Neural progenitor cell (in vitro differentiated cells): Measurements from ENCODE around the gene PTPRC. TPM values are rescaled to one million over a fixed set of nuclear protein-coding genes. Genes with fewer than 3 reads are reported as not detected.

Source experiments
- DNase-seq: peaks from one replicate; pipeline ENCODE4 v3.0.0-alpha.2; 2016; ENCODE audit warnings: low spot score
- H2AFZ ChIP-seq: fragments of 200-600 bp; sonication (generic); replicated peaks from 2 replicates; pipeline ENCODE4 v1.6.1; 2016; ENCODE audit warnings: antibody characterized with exemption
- H3F3A ChIP-seq: fragments of 200-600 bp; sonication (generic); 2 replicates; pipeline ENCODE4 v1.6.1; 2016; ENCODE audit warnings: antibody characterized with exemption, low read depth
- H3K27ac ChIP-seq: fragments of 200-600 bp; sonication (generic); 2 replicates; pipeline ENCODE4 v1.5.1; 2016; ENCODE audit warnings: mild to moderate bottlenecking
- H3K27me3 ChIP-seq: fragments of 200-600 bp; sonication (generic); 2 replicates; pipeline ENCODE4 v1.6.1; 2016; ENCODE audit warnings: mild to moderate bottlenecking, moderate library complexity
- H3K36me3 ChIP-seq: fragments of 200-600 bp; sonication (generic); 2 replicates; pipeline ENCODE4 v1.5.1; 2016
- H3K4me1 ChIP-seq: fragments of 200-600 bp; sonication (generic); 2 replicates; pipeline ENCODE4 v1.6.1; 2016; ENCODE audit warnings: mixed run types
- H3K4me2 ChIP-seq: fragments of 200-600 bp; sonication (generic); 2 replicates; pipeline ENCODE4 v1.6.1; 2016
- H3K4me3 ChIP-seq: fragments of 200-600 bp; sonication (generic); 2 replicates; pipeline ENCODE4 v1.5.1; 2016
- H3K79me2 ChIP-seq: fragments of 200-600 bp; sonication (generic); 2 replicates; pipeline ENCODE4 v1.6.1; 2016; ENCODE audit warnings: low read depth
- H3K9ac ChIP-seq: fragments of 200-600 bp; sonication (generic); 2 replicates; pipeline ENCODE4 v1.6.1; 2016
- H3K9me3 ChIP-seq: fragments of 200-600 bp; sonication (generic); 2 replicates; pipeline ENCODE4 v1.5.1; 2016; ENCODE audit warnings: low read depth
- H4K20me1 ChIP-seq: fragments of 200-600 bp; sonication (generic); 2 replicates; pipeline ENCODE4 v1.6.1; 2016; ENCODE audit warnings: low read depth
- H3K27ac Mint-ChIP-seq: 3 replicates; pipeline ENCODE4 v1.8.0; 2021; ENCODE audit warnings: mixed read lengths
- H3K27me3 Mint-ChIP-seq: 2 replicates; pipeline ENCODE4 v1.8.0; 2022; ENCODE audit warnings: low read depth, mild to moderate bottlenecking, inconsistent platforms, moderate library complexity, mixed read lengths; ENCODE audit not compliant: insufficient read depth
- H3K36me3 Mint-ChIP-seq: 3 replicates; pipeline ENCODE4 v1.8.0; 2021; ENCODE audit warnings: mixed read lengths
- H3K4me1 Mint-ChIP-seq: 3 replicates; pipeline ENCODE4 v1.8.0; 2021; ENCODE audit warnings: mixed read lengths
- H3K4me3 Mint-ChIP-seq: 3 replicates; pipeline ENCODE4 v1.8.0; 2021; ENCODE audit warnings: mild to moderate bottlenecking, moderate library complexity, mixed read lengths
- H3K9me3 Mint-ChIP-seq: 3 replicates; pipeline ENCODE4 v1.8.0; 2020; ENCODE audit warnings: mixed read lengths
- CTCF ChIP-seq: fragments of 200-600 bp; sonication (generic); IDR thresholded peaks from 2 replicates; pipeline ENCODE4 v1.5.1; 2017; ENCODE audit warnings: antibody characterized with exemption, mild to moderate bottlenecking
- EZH2 ChIP-seq: fragments of 200-600 bp; sonication (generic); IDR thresholded peaks from 2 replicates; pipeline ENCODE4 v1.6.1; 2017; ENCODE audit warnings: antibody characterized with exemption, mild to moderate bottlenecking, moderate library complexity
- EZH2phosphoT487 ChIP-seq: fragments of 200-600 bp; sonication (generic); IDR thresholded peaks from 2 replicates; pipeline ENCODE4 v1.6.1; 2017; ENCODE audit warnings: antibody characterized with exemption
- total RNA-seq: library from RNA; depleted of rRNA; stranded (reverse); fragments of >200 nt; gene quantifications from 2 replicates; pipeline ENCODE4 v1.2.3, GENCODE V29; 2015; ENCODE audit warnings: low replicate concordance

Gene PTPRC
- total RNA-seq, 1 donor from 2014 or later: not detected

GRCh38 chr1:198639671-198640143 lies 867 bp downstream of the PTPRC start:
- H3K9me3 Mint-ChIP-seq: no peaks in the 10 kb centered on the region
- Histone ChIP-seq H3K4me2 (no peak overlapping the region), H3K4me1 (no peaks in the 10 kb centered on the region), H3K27ac (no peak overlapping the region), H3F3A (no peaks in the 10 kb centered on the region), H2AFZ (no peak overlapping the region), H3K36me3 (no peaks in the 10 kb centered on the region), H3K79me2 (no peaks in the 10 kb centered on the region), H3K9ac (no peak overlapping the region), H4K20me1 (no peaks in the 10 kb centered on the region), H3K4me3 (no peak overlapping the region), H3K27me3 (no peaks in the 10 kb centered on the region), H3K9me3 (no peaks in the 10 kb centered on the region)
- peaks cover 5% of the 10 kb centered on the region for H3K4me1 Mint-ChIP-seq
- H3K36me3 Mint-ChIP-seq: no peaks in the 10 kb centered on the region
- no peak for TF ChIP-seq CTCF
- no peak for TF ChIP-seq EZH2phosphoT487
- TF ChIP-seq EZH2: no peak
- no peak for DNase-seq
- no peak overlapping the region for H3K4me3 Mint-ChIP-seq
- H3K27me3 Mint-ChIP-seq: no peaks in the 10 kb centered on the region
- no peak overlapping the region for H3K27ac Mint-ChIP-seq

GRCh38 chr1:198640174-198640573 lies 1.3 kb downstream of the PTPRC start:
- Mint-ChIP-seq H3K9me3 (no peaks in the 10 kb centered on the region), H3K4me3 (no peak overlapping the region), H3K36me3 (no peaks in the 10 kb centered on the region), H3K4me1 (peaks cover 5% of the 10 kb centered on the region), H3K27ac (no peak overlapping the region), H3K27me3 (no peaks in the 10 kb centered on the region)
- Histone ChIP-seq H3K27me3 (no peaks in the 10 kb centered on the region), H3K9me3 (no peaks in the 10 kb centered on the region), H3K4me2 (no peak overlapping the region), H3K36me3 (no peaks in the 10 kb centered on the region), H3K27ac (no peak overlapping the region), H3K79me2 (no peaks in the 10 kb centered on the region), H3K4me3 (no peak overlapping the region), H4K20me1 (no peaks in the 10 kb centered on the region), H3F3A (no peaks in the 10 kb centered on the region), H2AFZ (no peak overlapping the region), H3K9ac (no peak overlapping the region), H3K4me1 (no peaks in the 10 kb centered on the region)
- no peak for TF ChIP-seq EZH2phosphoT487
- no peak for TF ChIP-seq EZH2
- TF ChIP-seq CTCF: no peak
- no peak for DNase-seq

GRCh38 chr1:198641501-198641900 lies 2.7 kb downstream of the PTPRC start:
- no peaks in the 10 kb centered on the region for H3F3A ChIP-seq
- H3K79me2 ChIP-seq: no peaks in the 10 kb centered on the region
- H3K27me3 ChIP-seq: no peaks in the 10 kb centered on the region
- no peak overlapping the region for H3K27ac ChIP-seq
- Mint-ChIP-seq H3K4me3 (no peak overlapping the region), H3K27ac (no peak overlapping the region), H3K9me3 (no peaks in the 10 kb centered on the region), H3K27me3 (no peaks in the 10 kb centered on the region), H3K36me3 (no peaks in the 10 kb centered on the region), H3K4me1 (peaks cover 5% of the 10 kb centered on the region)
- H3K9me3 ChIP-seq: no peaks in the 10 kb centered on the region
- H3K4me1 ChIP-seq: no peaks in the 10 kb centered on the region
- no peak for DNase-seq
- no peaks in the 10 kb centered on the region for H3K36me3 ChIP-seq
- no peak overlapping the region for H3K9ac ChIP-seq
- H4K20me1 ChIP-seq: no peaks in the 10 kb centered on the region
- no peak overlapping the region for H2AFZ ChIP-seq
- H3K4me3 ChIP-seq: no peak overlapping the region
- H3K4me2 ChIP-seq: no peak overlapping the region
- TF ChIP-seq CTCF (no peak), EZH2 (no peak), EZH2phosphoT487 (no peak)
